ENCODE measurements around the gene OR7A17. TPM values are rescaled to one million over a fixed set of nuclear protein-coding genes. Genes with fewer than 3 reads are reported as not detected.

Gene OR7A17
- total and polyA plus RNA-seq, 9 donors = not detected

DNA sequence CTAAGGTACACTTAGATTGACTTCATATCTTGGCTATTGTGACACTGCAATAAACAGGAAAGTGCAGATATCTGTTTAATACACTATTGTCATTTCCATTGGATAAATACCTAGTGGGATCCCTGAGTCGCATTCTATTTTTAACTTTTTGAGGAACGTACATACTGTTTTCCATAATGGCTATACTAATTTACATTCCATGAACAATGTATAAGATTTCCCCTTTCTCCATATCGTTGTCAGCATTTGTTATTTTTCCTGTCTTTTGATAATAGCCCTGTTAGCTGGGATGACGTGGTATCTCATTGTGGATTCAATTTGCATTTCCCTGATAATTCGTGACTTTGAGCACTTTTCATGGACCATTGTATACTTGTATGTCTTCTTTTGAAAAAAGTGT, 17.4 kb downstream of the OR7A17 start:
- TF ChIP-seq CTCF (IDR thresholded peaks at IDR 0.05) = no peak
- no peak for TF ChIP-seq EP300 (IDR thresholded peaks at IDR 0.05)
- TF ChIP-seq POLR2A (IDR thresholded peaks at IDR 0.05) = no peak
- Histone ChIP-seq H3K4me3 (no peak overlapping the region), H3K4me1 (ENCODE audit: insufficient read depth) (no peaks in the 10 kb centered on the region), H3K27ac (no peak overlapping the region), H3K9me3 (no peaks in the 10 kb centered on the region), H3K27me3 (no peaks in the 10 kb centered on the region), H3K36me3 (no peaks in the 10 kb centered on the region)
- DNase-seq = no peak
- intact Hi-C loops (cut with DNase I) = no loop called here
- WGBS, 3 donors = 71 to 73% (median 71%) methylated on average over 5 of the region's 5 CpGs

GRCh38 chr19:14848822-14849221, 37.1 kb downstream of the OR7A17 start, which contains the start of gene OR7A10:
OR7A10 (minus strand) TSS chr19:14848922; CDS start chr19:14841877, 7,045 bp downstream.
- DNase-seq = no peak

GRCh38 chr19:14843578-14843977, 42.4 kb downstream of the OR7A17 start:
- Histone ChIP-seq H3K4me1 (ENCODE audit: insufficient read depth) (no peaks in the 10 kb centered on the region), H3K9me3 (no peaks in the 10 kb centered on the region), H3K27me3 (no peaks in the 10 kb centered on the region), H3K4me3 (no peak overlapping the region), H3K36me3 (no peaks in the 10 kb centered on the region), H3K27ac (no peak overlapping the region)
- TF ChIP-seq POLR2A (IDR thresholded peaks at IDR 0.05) (no peak), EP300 (IDR thresholded peaks at IDR 0.05) (no peak), CTCF (IDR thresholded peaks at IDR 0.05) (no peak)
- DNase-seq = no peak
- WGBS, 3 donors = 17 to 29% (median 22%) methylated on average over 6 of the region's 6 CpGs
- intact Hi-C loops (cut with DNase I) = no loop called here

More at GRCh38 chr19:14848822-14849221, 37.1 kb downstream of the OR7A17 start, which contains the start of gene OR7A10:
- Histone ChIP-seq H3K4me3 (no peak within 1 kb of the TSS), H3K27me3 (no peaks in the 10 kb centered on the region), H3K27ac (no peak within 1 kb of the TSS), H3K9me3 (no peaks in the 10 kb centered on the region), H3K4me1 (ENCODE audit: insufficient read depth) (no peaks in the 10 kb centered on the region), H3K36me3 (no peaks in the 10 kb centered on the region)
- 77 to 81% (median 80%) methylated on average over 5 of the region's 5 CpGs for WGBS, 3 donors
- intact Hi-C loops (cut with DNase I) = no loop called here
- TF ChIP-seq POLR2A (IDR thresholded peaks at IDR 0.05) (no peak), CTCF (IDR thresholded peaks at IDR 0.05) (no peak), EP300 (IDR thresholded peaks at IDR 0.05) (no peak)

DNA sequence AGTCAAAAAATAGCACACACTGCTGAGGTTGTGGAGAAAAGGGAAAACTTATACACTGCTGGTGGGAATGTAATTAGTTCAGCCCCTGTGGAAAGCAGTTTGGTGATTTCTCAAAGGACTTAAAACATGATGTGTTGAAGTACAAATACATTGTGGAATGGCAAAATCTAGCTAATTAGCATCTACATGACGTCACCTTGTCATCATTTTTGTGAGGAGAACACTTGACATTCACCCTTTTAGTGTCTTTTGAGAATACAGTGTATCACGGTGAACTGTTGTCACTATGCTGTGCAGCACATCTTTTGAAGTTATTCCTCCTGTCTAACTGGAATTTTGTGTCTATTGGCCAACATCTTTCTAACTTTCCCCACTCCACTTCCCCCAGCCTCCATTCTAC, 42.8 kb downstream of the OR7A17 start:
- DNase-seq = no peak
- Histone ChIP-seq H3K36me3 (no peaks in the 10 kb centered on the region), H3K4me3 (no peak overlapping the region), H3K27ac (no peak overlapping the region), H3K4me1 (ENCODE audit: insufficient read depth) (no peaks in the 10 kb centered on the region), H3K27me3 (no peaks in the 10 kb centered on the region), H3K9me3 (no peaks in the 10 kb centered on the region)
- intact Hi-C loops (cut with DNase I) = no loop called here
- 44 to 50% (median 48%) methylated on average over 2 of the region's 2 CpGs for WGBS, 3 donors
- TF ChIP-seq EP300 (IDR thresholded peaks at IDR 0.05) = no peak
- no peak for TF ChIP-seq CTCF (IDR thresholded peaks at IDR 0.05)
- no peak for TF ChIP-seq POLR2A (IDR thresholded peaks at IDR 0.05)
